ENCODE results near the gene DCUN1D3. TPM values are rescaled to one million over a fixed set of nuclear protein-coding genes. Genes with fewer than 3 reads are reported as not detected.

DCUN1D3 gene
- total RNA-seq, 4 donors from 2014 or later, result 18.3 to 37.4 (median 27.8) TPM

DNA sequence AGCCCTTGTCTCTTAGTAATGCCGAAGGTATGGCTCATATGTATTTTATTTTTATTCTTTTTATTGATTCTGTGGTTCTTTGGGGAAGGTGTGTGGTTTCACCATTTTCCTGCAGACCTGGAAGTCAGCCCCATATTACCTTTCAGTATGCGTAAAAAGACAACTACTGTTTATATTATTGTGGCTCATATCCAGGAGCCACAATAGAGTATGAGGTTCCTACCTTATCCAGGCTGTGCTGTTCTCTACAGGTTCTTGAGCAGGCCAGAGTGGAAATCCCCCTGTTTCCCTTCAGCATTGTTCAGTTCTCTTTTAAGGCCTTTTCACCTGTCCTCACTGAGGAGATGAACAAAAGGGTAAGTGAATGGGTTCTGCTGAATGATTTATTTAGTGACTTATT lies 60.7 kb downstream of the DCUN1D3 start:
- Histone ChIP-seq H3K4me3 (no peak overlapping the region), H3K36me3 (peaks cover 0 to 8% (median 6%) of the 10 kb centered on the region in 4 donors), H3K4me1 (no peaks in the 10 kb centered on the region), H3K27ac (replicated peaks in 1 of 4) (no peak overlapping the region), H3K27me3 (no peaks in the 10 kb centered on the region), H3K9me3 (peaks cover 0 to 5% (median 1%) of the 10 kb centered on the region in 4 donors)
- TF ChIP-seq, protein P1, sequence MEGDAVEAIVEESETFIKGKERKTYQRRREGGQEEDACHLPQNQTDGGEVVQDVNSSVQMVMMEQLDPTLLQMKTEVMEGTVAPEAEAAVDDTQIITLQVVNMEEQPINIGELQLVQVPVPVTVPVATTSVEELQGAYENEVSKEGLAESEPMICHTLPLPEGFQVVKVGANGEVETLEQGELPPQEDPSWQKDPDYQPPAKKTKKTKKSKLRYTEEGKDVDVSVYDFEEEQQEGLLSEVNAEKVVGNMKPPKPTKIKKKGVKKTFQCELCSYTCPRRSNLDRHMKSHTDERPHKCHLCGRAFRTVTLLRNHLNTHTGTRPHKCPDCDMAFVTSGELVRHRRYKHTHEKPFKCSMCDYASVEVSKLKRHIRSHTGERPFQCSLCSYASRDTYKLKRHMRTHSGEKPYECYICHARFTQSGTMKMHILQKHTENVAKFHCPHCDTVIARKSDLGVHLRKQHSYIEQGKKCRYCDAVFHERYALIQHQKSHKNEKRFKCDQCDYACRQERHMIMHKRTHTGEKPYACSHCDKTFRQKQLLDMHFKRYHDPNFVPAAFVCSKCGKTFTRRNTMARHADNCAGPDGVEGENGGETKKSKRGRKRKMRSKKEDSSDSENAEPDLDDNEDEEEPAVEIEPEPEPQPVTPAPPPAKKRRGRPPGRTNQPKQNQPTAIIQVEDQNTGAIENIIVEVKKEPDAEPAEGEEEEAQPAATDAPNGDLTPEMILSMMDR (IDR thresholded peaks at IDR 0.05), result no peak
- no peak for DNase-seq (ENCODE audit: extremely low spot score)
- 97% methylated on average over 2 of the region's 2 CpGs for WGBS
- intact Hi-C loops (cut with DNase I), result no loop called here

DNA sequence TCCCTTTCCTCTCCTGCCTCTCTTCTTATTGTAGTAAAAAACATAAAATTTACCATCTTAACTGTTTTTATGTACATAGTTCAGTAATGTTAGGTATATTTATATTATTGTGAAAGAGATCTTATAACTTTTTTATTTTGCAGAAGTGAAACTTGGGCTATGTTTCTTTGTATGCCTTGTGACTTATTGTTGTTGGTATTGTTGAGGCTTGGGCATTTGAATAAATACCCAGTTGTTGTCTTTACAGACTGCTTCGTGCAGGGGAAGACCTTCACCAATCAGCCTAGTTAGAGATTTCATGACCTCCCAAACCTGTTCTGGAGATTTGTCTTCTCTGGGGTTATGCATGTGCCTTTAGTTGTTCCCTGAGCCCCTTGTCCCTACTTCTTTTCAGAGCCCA lies 61.9 kb downstream of the DCUN1D3 start:
- TF ChIP-seq POLR2A (IDR thresholded peaks at IDR 0.05; ENCODE audit: low read depth) (no peak), EP300 (IDR thresholded peaks at IDR 0.05) (no peak), POLR2AphosphoS5 (IDR thresholded peaks at IDR 0.05) (no peak)
- TF ChIP-seq, protein P1 (IDR thresholded peaks at IDR 0.05), result no peak
- intact Hi-C loops (cut with DNase I), result no loop called here
- WGBS, result 95% methylated on average over 1 of the region's 1 CpG

DNA sequence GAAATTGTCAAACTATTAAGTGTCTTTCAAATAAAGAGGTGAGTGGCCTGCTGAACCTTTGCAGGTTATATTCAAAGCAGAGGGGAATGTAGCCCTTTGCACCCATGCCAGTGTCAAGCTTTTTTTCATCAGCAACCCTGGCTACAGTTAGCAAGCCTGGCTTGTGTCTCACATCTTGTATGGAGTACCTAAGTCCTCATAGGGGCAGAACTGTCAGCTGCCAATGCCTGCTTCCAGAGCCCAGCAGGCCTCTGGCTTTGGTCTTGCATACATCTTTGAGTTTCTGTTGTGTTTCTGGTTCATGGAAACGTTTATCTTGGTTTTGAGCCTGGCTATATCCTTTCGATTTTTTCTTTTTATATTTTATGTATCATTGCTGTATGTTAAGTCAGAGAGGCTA lies 67.1 kb downstream of the DCUN1D3 start:
- peaks cover 0 to 18% (median 8%) of the 10 kb centered on the region in 4 donors for H3K36me3 ChIP-seq
- H3K4me3 ChIP-seq, result no peak overlapping the region
- H3K9me3 ChIP-seq, result peaks cover 0 to 5% (median 1%) of the 10 kb centered on the region in 4 donors
- intact Hi-C loops (cut with DNase I), result no loop called here
- 77% methylated on average over 2 of the region's 2 CpGs for WGBS
- H3K27me3 ChIP-seq, result no peaks in the 10 kb centered on the region
- no peaks in the 10 kb centered on the region for H3K4me1 ChIP-seq
- no peak for DNase-seq (ENCODE audit: extremely low spot score)
- no peak overlapping the region for H3K27ac ChIP-seq (replicated peaks in 1 of 4)
- TF ChIP-seq POLR2AphosphoS5 (IDR thresholded peaks at IDR 0.05), result no peak
- no peak for TF ChIP-seq POLR2A (IDR thresholded peaks at IDR 0.05; ENCODE audit: low read depth)
- TF ChIP-seq, protein P1 (IDR thresholded peaks at IDR 0.05), result no peak
- TF ChIP-seq EP300 (IDR thresholded peaks at IDR 0.05), result no peak

More for the DNA sequence above, 61.9 kb downstream of the DCUN1D3 start:
- no peak for DNase-seq (ENCODE audit: extremely low spot score)
- Histone ChIP-seq H3K36me3 (peaks cover 0 to 10% (median 8%) of the 10 kb centered on the region in 4 donors), H3K9me3 (peaks cover 0 to 5% (median 1%) of the 10 kb centered on the region in 4 donors), H3K4me3 (no peak overlapping the region), H3K27ac (replicated peaks in 1 of 4) (no peak overlapping the region), H3K4me1 (no peaks in the 10 kb centered on the region), H3K27me3 (no peaks in the 10 kb centered on the region)

DNA sequence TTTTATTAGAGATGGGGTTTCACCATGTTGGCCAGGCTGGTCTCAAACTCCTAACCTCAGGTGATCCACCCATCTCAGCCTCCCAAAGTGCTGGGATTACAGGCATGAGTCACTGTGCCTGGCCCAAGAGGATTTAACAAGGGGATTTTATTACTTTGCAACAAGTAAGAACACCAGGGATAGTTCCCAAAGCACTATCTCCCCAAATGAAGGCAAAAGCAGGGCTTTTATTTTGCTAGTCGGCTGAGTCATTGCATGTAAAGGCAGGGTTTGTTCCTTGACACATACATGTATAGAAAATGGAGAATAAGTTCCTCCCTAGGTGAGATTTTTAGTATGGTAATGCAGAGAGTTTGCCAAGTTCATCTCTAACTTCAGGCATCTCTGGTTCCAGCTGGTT lies 69.8 kb downstream of the DCUN1D3 start:
- no peak for DNase-seq (ENCODE audit: extremely low spot score)
- intact Hi-C loops (cut with DNase I), result no loop called here
- Histone ChIP-seq H3K4me3 (no peak overlapping the region), H3K27me3 (no peaks in the 10 kb centered on the region), H3K27ac (replicated peaks in 1 of 4) (no peak overlapping the region), H3K36me3 (peaks cover 0 to 20% (median 5%) of the 10 kb centered on the region in 4 donors), H3K9me3 (no peaks in the 10 kb centered on the region), H3K4me1 (no peaks in the 10 kb centered on the region)
- WGBS, result 94% methylated on average over 1 of the region's 1 CpG
- no peak for TF ChIP-seq POLR2A (IDR thresholded peaks at IDR 0.05; ENCODE audit: low read depth)
- no peak for TF ChIP-seq POLR2AphosphoS5 (IDR thresholded peaks at IDR 0.05)
- TF ChIP-seq, protein P1 (IDR thresholded peaks at IDR 0.05), result no peak
- TF ChIP-seq EP300 (IDR thresholded peaks at IDR 0.05), result no peak

DNA sequence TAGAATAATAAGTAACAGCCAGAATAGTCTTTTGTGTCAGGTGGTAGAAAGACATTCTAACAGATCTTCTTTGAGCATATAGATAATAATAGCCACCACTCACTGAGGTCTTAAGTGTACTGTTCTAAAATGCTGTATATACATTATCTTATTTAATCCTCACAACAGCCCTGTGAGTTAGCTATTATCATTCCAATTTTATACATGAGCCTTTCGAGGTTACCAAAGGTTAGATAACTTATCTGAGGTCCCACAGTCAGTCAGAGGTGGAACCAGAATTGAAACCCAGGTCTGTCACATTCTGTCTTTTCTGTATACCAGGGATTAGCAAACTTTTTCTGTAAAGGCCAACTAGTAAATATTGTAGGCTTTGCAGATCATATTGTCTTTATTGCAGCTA lies 70.6 kb downstream of the DCUN1D3 start:
- no peak overlapping the region for H3K4me3 ChIP-seq
- TF ChIP-seq EP300 (IDR thresholded peaks at IDR 0.05) (no peak), POLR2A (IDR thresholded peaks at IDR 0.05; ENCODE audit: low read depth) (no peak), POLR2AphosphoS5 (IDR thresholded peaks at IDR 0.05) (no peak)
- TF ChIP-seq, protein P1 (IDR thresholded peaks at IDR 0.05), result no peak
- no peaks in the 10 kb centered on the region for H3K9me3 ChIP-seq
- intact Hi-C loops (cut with DNase I), result no loop called here
- no peak for DNase-seq (ENCODE audit: extremely low spot score)
- peaks cover 0 to 23% (median 5%) of the 10 kb centered on the region in 4 donors for H3K36me3 ChIP-seq
- H3K27me3 ChIP-seq, result no peaks in the 10 kb centered on the region
- no peak overlapping the region for H3K27ac ChIP-seq (replicated peaks in 1 of 4)
- WGBS, result 100% methylated on average over 1 of the region's 1 CpG
- no peaks in the 10 kb centered on the region for H3K4me1 ChIP-seq

Measured in esophagus muscularis mucosa (tissue), 4 donors.